K562 (cell line): ENCODE measurements around the gene CEND1. TPM values are rescaled to one million over a fixed set of nuclear protein-coding genes. Genes with fewer than 3 reads are reported as not detected.
A peak's percentile ranks its signal among the peaks of the same experiment; 100 is the strongest.

Source experiments
- ATAC-seq: fragments of 200-7000 bp; cut with Tn5 transposase; 3 replicates; pipeline ENCODE4 v1.9.1; 2020; ENCODE audit warnings: moderate library complexity
- BruUV-seq: library from RNA; stranded (reverse); fragments of 400-500 nt; replicated peaks from 2 replicates; lab custom pipeline; 2021; lab: Mats Ljungman, UMichigan
- CTCF ChIA-PET: fragments of 300-600 bp; formaldehyde crosslinking; extraction: SDS; loops from one replicate; lab custom pipeline; 2021; ENCODE audit warnings: low intra/inter-chr PET ratio; lab: Yijun Ruan, JAX
- POLR2A ChIA-PET: fragments of 300-600, 350-650 bp; sonication (Branson Sonifier 250); formaldehyde crosslinking; extraction: SDS; loops from one replicate; lab custom pipeline; 2021; ENCODE audit warnings: antibody characterized with exemption, inconsistent platforms; lab: Yijun Ruan, JAX
- DNase-seq, 4 experiments: peaks; one replicate each; pipeline versions ENCODE4 v3.0.0 to v3.0.0-alpha.2; 2011 to 2018; ENCODE audit warnings: low spot score in 3 of 4, mixed read lengths in 3 of 4; ENCODE audit errors: extremely low read depth in 1 of 4
- FAIRE-seq: peaks from 2 replicates; lab custom pipeline; 2011; peaks lifted over from hg19 to GRCh38; lab: Jason Lieb, UNC
- H2AFZ ChIP-seq: 2 replicates; pipeline ENCODE4 v1.6.0; 2011; ENCODE audit warnings: low read depth, low read length, control low read depth, inconsistent platforms
- H3K27ac ChIP-seq: fragments of 200-600 bp; 3 replicates; pipeline ENCODE4 v1.8.0; 2011; ENCODE audit warnings: low read depth, mild to moderate bottlenecking, control low read depth, inconsistent platforms, low read length, moderate library complexity, mixed read lengths; ENCODE audit errors: extremely low read depth
- H3K27me3 ChIP-seq, 2 experiments: fragments of 300-600 bp in 1 of 2; 2 replicates in 1 of 2; 3 replicates in 1 of 2; pipeline versions ENCODE4 v1.6.0 to v1.8.0; 2011; ENCODE audit warnings: inconsistent platforms in 2 of 2, low read length in 2 of 2, mild to moderate bottlenecking in 1 of 2, mixed read lengths in 1 of 2, moderate library complexity in 1 of 2; ENCODE audit not compliant: control insufficient read depth in 2 of 2, insufficient read depth in 2 of 2
- H3K36me3 ChIP-seq: fragments of 300-600 bp; 3 replicates; pipeline ENCODE4 v1.8.0; 2011; ENCODE audit warnings: mild to moderate bottlenecking, low read length, inconsistent platforms; ENCODE audit not compliant: control insufficient read depth, insufficient read depth
- H3K4me1 ChIP-seq, 2 experiments: fragments of 200-600 bp in 1 of 2; replicated peaks in 1 of 2; 2 replicates in 1 of 2; 3 replicates in 1 of 2; pipeline versions ENCODE4 v1.5.1 to v1.8.0; 2011; ENCODE audit warnings: inconsistent platforms in 2 of 2, low read length in 2 of 2, mild to moderate bottlenecking in 1 of 2, mixed read lengths in 1 of 2, moderate library complexity in 1 of 2; ENCODE audit not compliant: control insufficient read depth in 2 of 2, insufficient read depth in 2 of 2
- H3K4me2 ChIP-seq: 2 replicates; pipeline ENCODE4 v1.6.1; 2011; ENCODE audit warnings: low read length, control low read depth, inconsistent platforms, mixed read lengths; ENCODE audit not compliant: insufficient read depth
- H3K4me3 ChIP-seq: fragments of 200-600 bp; sonication (generic), shearing (Covaris generic); 2 replicates; pipeline ENCODE4 v1.5.1; 2016; ENCODE audit warnings: control low read depth, inconsistent platforms
- H3K79me2 ChIP-seq: fragments of 200-600 bp; 3 replicates; pipeline ENCODE4 v1.8.0; 2011; ENCODE audit warnings: low read length, inconsistent platforms; ENCODE audit not compliant: control insufficient read depth, insufficient read depth
- H3K9ac ChIP-seq, 2 experiments: 2 replicates each; pipeline versions ENCODE4 v1.6.0 to v1.6.1; 2011; ENCODE audit warnings: low read depth in 2 of 2, low read length in 2 of 2, control low read depth in 1 of 2, inconsistent platforms in 1 of 2, mild to moderate bottlenecking in 1 of 2, mixed read lengths in 1 of 2; ENCODE audit not compliant: insufficient read depth in 1 of 2
- H3K9me1 ChIP-seq: one replicate; pipeline ENCODE4 v1.6.0; 2011; ENCODE audit warnings: inconsistent platforms, mild to moderate bottlenecking, low read length, moderate library complexity; ENCODE audit not compliant: control insufficient read depth, insufficient read depth
- H3K9me3 ChIP-seq: replicated peaks from 2 replicates; pipeline ENCODE4 v1.5.1; 2011; ENCODE audit warnings: low read depth, low read length, inconsistent platforms; ENCODE audit not compliant: control insufficient read depth, insufficient read depth
- H4K20me1 ChIP-seq: replicated peaks from 2 replicates; pipeline ENCODE4 v1.6.1; 2011; ENCODE audit warnings: low read length, inconsistent platforms, mixed read lengths; ENCODE audit not compliant: control insufficient read depth, insufficient read depth
- C11orf30 ChIP-seq: fragments of 450-650 bp; IDR thresholded peaks from 2 replicates; pipeline ENCODE4 v1.6.1; 2016; ENCODE audit warnings: low read depth, mild to moderate bottlenecking
- POLR2G ChIP-seq: fragments of 200-400 bp; formaldehyde crosslinking; IDR thresholded peaks from 2 replicates; pipeline ENCODE4 v1.6.1; 2017; ENCODE audit warnings: low read depth, mild to moderate bottlenecking, antibody characterized with exemption, low read length, moderate library complexity
- RBFOX2 ChIP-seq: fragments of 200-400 bp; formaldehyde crosslinking; IDR thresholded peaks from 2 replicates; pipeline ENCODE4 v1.6.1; 2017; ENCODE audit warnings: low read depth, mild to moderate bottlenecking, low read length, moderate library complexity
- SUPT5H ChIP-seq: fragments of 450-650 bp; IDR thresholded peaks from 2 replicates; pipeline ENCODE4 v1.6.1; 2016
- ZBTB8A ChIP-seq: fragments of 450-650 bp; IDR thresholded peaks from 2 replicates; pipeline ENCODE4 v1.6.1; 2018; ENCODE audit warnings: mild to moderate bottlenecking, moderate library complexity; ENCODE audit not compliant: partially characterized antibody
- ZNF217 ChIP-seq: sonication (generic); formaldehyde crosslinking; IDR thresholded peaks from 2 replicates; pipeline ENCODE4 v1.8.0; 2022; ENCODE audit warnings: mild to moderate bottlenecking, missing genetic modification reagents
- WGBS: fragments of 100-300 bp; shearing (Covaris generic); methylation state at CpG from one replicate; pipeline ENCODE4 v1.1.6; 2016; ENCODE audit warnings: low coverage, mixed read lengths; ENCODE audit not compliant: insufficient coverage; ENCODE audit errors: missing lambda C conversion rate; 5-methylcytosine and 5-hydroxymethylcytosine counted together
- in situ Hi-C: fragments of 300-500 bp; cut with MboI; formaldehyde crosslinking; loops from 4 replicates; pipeline ENCODE4 v1.15.0; 2018; ENCODE audit warnings: inconsistent platforms, mixed read lengths
- intact Hi-C: fragments of 100-400 bp; cut with micrococcal nuclease; formaldehyde crosslinking; loops from 2 replicates; pipeline ENCODE4 v1.14.2; 2022
- polyA plus RNA-seq, 8 experiments: library from polyadenylated mRNA; depleted of rRNA in 4 of 8; stranded (reverse) in 5 of 8; unstranded in 3 of 8; fragments of >200 nt; fragmentation: Nextera tagmentation in 2 of 8; fragmentation: Illumina TruSeq in 1 of 8; extraction: Ambion mirVana in 2 of 8; extraction: Trizol in 1 of 8; gene quantifications; 2 replicates each; pipeline versions ENCODE4 v1.2.1 to v1.2.3, GENCODE V29; 2011 to 2014; ENCODE audit warnings: inconsistent platforms in 1 of 8, missing spikeins in 1 of 8
- total RNA-seq, 7 experiments: library from RNA; depleted of rRNA in 6 of 7; stranded (reverse); fragments of >200 nt in 6 of 7; fragmentation: Illumina TruSeq in 2 of 7; extraction: Trizol in 2 of 7; gene quantifications; 2 replicates each; pipeline versions ENCODE4 v1.2.1 to v1.2.3, GENCODE V29; 2011 to 2021; ENCODE audit warnings: low replicate concordance in 1 of 7
- TF ChIP-seq, protein P1 (sequence below): fragments of 250-450 bp; sonication (Bioruptor Pico); IDR thresholded peaks from 2 replicates; pipeline ENCODE4 v1.4.0; 2020; ENCODE audit warnings: mild to moderate bottlenecking, moderate library complexity
- TF ChIP-seq, protein P2 (sequence below), 2 experiments: IDR thresholded peaks; 2 replicates each; pipeline ENCODE4 v1.6.1; 2012; ENCODE audit warnings: improper control_type of control experiment in 2 of 2, low read depth in 2 of 2, low read length in 2 of 2, borderline replicate concordance in 1 of 2

The CEND1 gene
- total and polyA plus RNA-seq, 9 of the 15 experiments (the other 6 are each of a cell fraction or from before 2014, with no cell fraction given): 0.13 to 0.18 (median 0.16) TPM; not detected in 6

DNA sequence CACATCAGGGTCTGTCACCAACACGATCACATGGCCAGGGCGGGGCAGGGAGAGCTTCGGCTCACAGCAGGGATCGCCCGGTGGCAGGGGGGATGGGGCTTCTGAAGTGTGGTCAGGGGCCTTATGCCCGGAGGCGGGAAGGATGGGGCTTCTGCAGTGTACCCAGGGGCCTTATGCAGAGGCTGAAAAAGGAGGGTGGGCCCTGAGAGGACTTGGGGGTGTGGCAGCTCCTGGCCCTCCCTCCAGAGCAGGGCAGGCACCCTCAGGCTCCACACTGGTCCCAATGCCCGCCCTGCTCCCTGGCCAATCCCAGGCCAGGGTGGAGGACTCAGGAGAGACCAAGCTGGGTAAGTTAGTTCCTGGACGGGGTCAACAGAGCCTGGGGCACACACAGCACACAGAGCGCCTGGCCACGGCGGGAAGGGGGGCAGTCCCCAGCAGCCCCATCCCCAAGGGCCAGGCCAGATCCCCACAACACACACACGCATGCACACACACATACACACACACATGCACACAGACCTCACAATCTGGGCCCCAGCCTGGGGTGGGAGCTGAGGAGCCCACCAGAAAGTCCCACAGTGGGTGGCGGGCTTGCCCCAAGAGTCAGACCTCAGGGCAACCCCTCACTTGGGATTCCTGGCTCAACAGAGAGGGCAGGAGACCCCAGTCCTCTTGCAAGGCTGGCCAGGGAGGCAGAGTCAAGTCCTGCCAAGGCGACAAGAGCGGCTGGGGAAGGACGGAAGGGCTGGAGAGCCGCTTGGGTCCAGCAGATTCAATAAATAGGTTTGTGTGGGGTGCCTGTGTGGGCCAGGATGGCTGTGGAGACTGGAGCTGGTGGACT, 1.1 kb upstream of the CEND1 start:
- TSS peak; percentile 35 for BruUV-seq
- H3K27ac ChIP-seq: no peak overlapping the region

More for the DNA sequence above, 1.1 kb upstream of the CEND1 start:
- CTCF ChIA-PET: no interaction called here
- Histone ChIP-seq H4K20me1 (no peaks in the 10 kb centered on the region), H3K27me3 (no peaks in the 10 kb centered on the region), H3K4me2 (no peak overlapping the region), H3K4me1 (peaks cover 0 to 89% of the 10 kb centered on the region in 2 experiments; a peak in 3 of 5 replicates)
- no peak for TF ChIP-seq ZBTB8A
- TF ChIP-seq, protein P1, sequence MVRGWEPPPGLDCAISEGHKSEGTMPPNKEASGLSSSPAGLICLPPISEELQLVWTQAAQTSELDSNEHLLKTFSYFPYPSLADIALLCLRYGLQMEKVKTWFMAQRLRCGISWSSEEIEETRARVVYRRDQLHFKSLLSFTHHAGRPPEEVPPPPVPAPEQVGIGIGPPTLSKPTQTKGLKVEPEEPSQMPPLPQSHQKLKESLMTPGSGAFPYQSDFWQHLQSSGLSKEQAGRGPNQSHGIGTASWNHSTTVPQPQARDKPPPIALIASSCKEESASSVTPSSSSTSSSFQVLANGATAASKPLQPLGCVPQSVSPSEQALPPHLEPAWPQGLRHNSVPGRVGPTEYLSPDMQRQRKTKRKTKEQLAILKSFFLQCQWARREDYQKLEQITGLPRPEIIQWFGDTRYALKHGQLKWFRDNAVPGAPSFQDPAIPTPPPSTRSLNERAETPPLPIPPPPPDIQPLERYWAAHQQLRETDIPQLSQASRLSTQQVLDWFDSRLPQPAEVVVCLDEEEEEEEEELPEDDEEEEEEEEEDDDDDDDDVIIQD (CRISPR knock-in tag): no peak
- no peak for TF ChIP-seq ZNF217 (CRISPR knock-in tag)
- TF ChIP-seq POLR2G: peak; percentile 69
- TF ChIP-seq RBFOX2: peak; percentile 30
- no peak for TF ChIP-seq C11orf30
- TF ChIP-seq, protein P2, sequence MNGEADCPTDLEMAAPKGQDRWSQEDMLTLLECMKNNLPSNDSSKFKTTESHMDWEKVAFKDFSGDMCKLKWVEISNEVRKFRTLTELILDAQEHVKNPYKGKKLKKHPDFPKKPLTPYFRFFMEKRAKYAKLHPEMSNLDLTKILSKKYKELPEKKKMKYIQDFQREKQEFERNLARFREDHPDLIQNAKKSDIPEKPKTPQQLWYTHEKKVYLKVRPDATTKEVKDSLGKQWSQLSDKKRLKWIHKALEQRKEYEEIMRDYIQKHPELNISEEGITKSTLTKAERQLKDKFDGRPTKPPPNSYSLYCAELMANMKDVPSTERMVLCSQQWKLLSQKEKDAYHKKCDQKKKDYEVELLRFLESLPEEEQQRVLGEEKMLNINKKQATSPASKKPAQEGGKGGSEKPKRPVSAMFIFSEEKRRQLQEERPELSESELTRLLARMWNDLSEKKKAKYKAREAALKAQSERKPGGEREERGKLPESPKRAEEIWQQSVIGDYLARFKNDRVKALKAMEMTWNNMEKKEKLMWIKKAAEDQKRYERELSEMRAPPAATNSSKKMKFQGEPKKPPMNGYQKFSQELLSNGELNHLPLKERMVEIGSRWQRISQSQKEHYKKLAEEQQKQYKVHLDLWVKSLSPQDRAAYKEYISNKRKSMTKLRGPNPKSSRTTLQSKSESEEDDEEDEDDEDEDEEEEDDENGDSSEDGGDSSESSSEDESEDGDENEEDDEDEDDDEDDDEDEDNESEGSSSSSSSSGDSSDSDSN (IDR thresholded peaks at IDR 0.05; ENCODE audit: borderline replicate concordance in 1 of 2, low read depth in 2 of 2, low read length in 2 of 2): no peak
- TF ChIP-seq SUPT5H: 0 out of 2 replicates have a peak, but pooled peaks have one; percentile 45
- TF ChIP-seq, all 486 proteins: peak for 3
- no peak overlapping the region for H3K4me3 ChIP-seq
- WGBS: 56% methylated on average over 12 of the region's 18 CpGs
- peaks cover 31% of the 10 kb centered on the region; the same call in 1 of the 3 replicates for H3K36me3 ChIP-seq
- peaks cover 3% of the 10 kb centered on the region for H3K9me1 ChIP-seq
- H2AFZ ChIP-seq: no peak overlapping the region
- FAIRE-seq (no peak), ATAC-seq (peak; percentile 19; the same call in 2 of the 3 replicates), DNase-seq (no peak)
- peaks cover 9% of the 10 kb centered on the region for H3K79me2 ChIP-seq
- POLR2A ChIA-PET: interaction anchor here (0.7 to 0.9 kb wide), 2 partner anchors 22 to 33 kb away, joined by 3 to 4 read pairs; no protein-coding TSS in a partner anchor
- no peaks in the 10 kb centered on the region for H3K9me3 ChIP-seq
- intact Hi-C loops (loop anchor here (10.0 kb wide), 1 partner anchor 226 kb away; the partner anchor contains the start of genes LMNTD2 and RASSF7), in situ Hi-C loops (no loop called here)
- peak overlapping the region in 1 of 2 experiments; percentile 58; a peak in 2 of 4 replicates for H3K9ac ChIP-seq
